HepG2 (cell line): ENCODE measurements around the gene FGD5. TPM values are rescaled to one million over a fixed set of nuclear protein-coding genes. Genes with fewer than 3 reads are reported as not detected.

Experiments used
- FOSL2 ChIP-seq: sonication (generic); formaldehyde crosslinking; IDR thresholded peaks from 2 replicates; pipeline ENCODE4 v1.4.0; 2020; ENCODE audit warnings: missing genetic modification reagents
- HDAC1 ChIP-seq: sonication (generic); formaldehyde crosslinking; IDR thresholded peaks from 2 replicates; pipeline ENCODE4 v1.5.1; 2020; ENCODE audit warnings: mild to moderate bottlenecking, missing genetic modification reagents
- KMT2A ChIP-seq: sonication (generic); formaldehyde crosslinking; IDR thresholded peaks from 2 replicates; pipeline ENCODE4 v1.4.0; 2020; ENCODE audit warnings: missing genetic modification reagents
- MAFG ChIP-seq: sonication (generic); formaldehyde crosslinking; IDR thresholded peaks from 2 replicates; pipeline ENCODE4 v1.5.1; 2020; ENCODE audit warnings: mild to moderate bottlenecking, missing genetic modification reagents
- NCOA2 ChIP-seq: sonication (generic); formaldehyde crosslinking; IDR thresholded peaks from 2 replicates; pipeline ENCODE4 v1.8.0; 2022; ENCODE audit warnings: inconsistent platforms
- NFATC3 ChIP-seq: sonication (generic); formaldehyde crosslinking; IDR thresholded peaks from 2 replicates; pipeline ENCODE4 v1.5.1; 2020; ENCODE audit warnings: mild to moderate bottlenecking, missing genetic modification reagents
- NR2C2 ChIP-seq: sonication (generic); formaldehyde crosslinking; IDR thresholded peaks from 2 replicates; pipeline ENCODE4 v1.4.0; 2020; ENCODE audit warnings: missing genetic modification reagents, mild to moderate bottlenecking, moderate library complexity, borderline replicate concordance
- PBX2 ChIP-seq: IDR thresholded peaks from 2 replicates; pipeline ENCODE4 v1.6.1; 2016; ENCODE audit warnings: control low read depth
- SNRNP70 ChIP-seq: fragments of 200-400 bp; formaldehyde crosslinking; IDR thresholded peaks from 2 replicates; pipeline ENCODE4 v1.6.1; 2017; ENCODE audit warnings: mild to moderate bottlenecking, low read depth, low read length, moderate library complexity
- TCF12 ChIP-seq, 2 experiments: fragments of 450-650 bp in 1 of 2; sonication (generic) in 1 of 2; formaldehyde crosslinking in 1 of 2; IDR thresholded peaks; 2 replicates each; pipeline versions ENCODE4 v1.6.1 to v1.8.0; 2017 to 2022; ENCODE audit warnings: antibody characterized with exemption in 1 of 2, mild to moderate bottlenecking in 1 of 2, missing genetic modification reagents in 1 of 2, moderate library complexity in 1 of 2
- ZBTB43 ChIP-seq: sonication (generic); formaldehyde crosslinking; conservative IDR thresholded peaks from 2 replicates; pipeline ENCODE4 v1.4.0; 2020; ENCODE audit warnings: missing genetic modification reagents
- ZFAT ChIP-seq: sonication (generic); formaldehyde crosslinking; conservative IDR thresholded peaks from 2 replicates; pipeline ENCODE4 v1.8.1; 2023; ENCODE audit warnings: missing genetic modification reagents, inconsistent platforms
- ZMYM4 ChIP-seq: sonication (generic); formaldehyde crosslinking; IDR thresholded peaks from 2 replicates; pipeline ENCODE4 v1.8.1; 2023; ENCODE audit warnings: mild to moderate bottlenecking, missing genetic modification reagents
- ZNF264 ChIP-seq: sonication (generic); formaldehyde crosslinking; IDR thresholded peaks from 2 replicates; pipeline ENCODE4 v1.4.0; 2020; ENCODE audit warnings: missing genetic modification reagents
- ZNF33A ChIP-seq: sonication (generic); formaldehyde crosslinking; IDR thresholded peaks from 2 replicates; pipeline ENCODE4 v1.5.1; 2020; ENCODE audit warnings: missing genetic modification reagents, mild to moderate bottlenecking, moderate library complexity, borderline replicate concordance
- ZNF501 ChIP-seq: sonication (generic); formaldehyde crosslinking; IDR thresholded peaks from 2 replicates; pipeline ENCODE4 v1.5.1; 2020; ENCODE audit warnings: mild to moderate bottlenecking, moderate library complexity, missing genetic modification reagents
- ZNF619 ChIP-seq: sonication (generic); formaldehyde crosslinking; IDR thresholded peaks from 2 replicates; pipeline ENCODE4 v1.4.0; 2020; ENCODE audit warnings: mild to moderate bottlenecking, missing genetic modification reagents
- ZNF646 ChIP-seq: sonication (generic); formaldehyde crosslinking; IDR thresholded peaks from 2 replicates; pipeline ENCODE4 v1.9.0; 2021; ENCODE audit warnings: mild to moderate bottlenecking, missing genetic modification reagents
- ZNF660 ChIP-seq: sonication (generic); formaldehyde crosslinking; IDR thresholded peaks from 2 replicates; pipeline ENCODE4 v1.5.1; 2020; ENCODE audit warnings: mild to moderate bottlenecking, low read depth, missing genetic modification reagents, borderline replicate concordance
- ZNF839 ChIP-seq: sonication (generic); formaldehyde crosslinking; IDR thresholded peaks from 2 replicates; pipeline ENCODE4 v1.4.0; 2020; ENCODE audit warnings: missing genetic modification reagents, mild to moderate bottlenecking, borderline replicate concordance
- ZSCAN30 ChIP-seq: sonication (generic); formaldehyde crosslinking; IDR thresholded peaks from 2 replicates; pipeline ENCODE4 v1.5.0; 2020; ENCODE audit warnings: mild to moderate bottlenecking, missing genetic modification reagents
- polyA plus RNA-seq, 8 experiments: library from polyadenylated mRNA; depleted of rRNA in 3 of 8; stranded (reverse) in 7 of 8; unstranded in 1 of 8; fragments of >200 nt; fragmentation: Illumina TruSeq in 4 of 8; extraction: Trizol in 4 of 8; gene quantifications; 2 replicates each; pipeline versions ENCODE4 v1.2.1 to v1.2.3, GENCODE V29; 2011 to 2016; ENCODE audit warnings: low read depth in 4 of 8, missing spikeins in 1 of 8, mixed read lengths in 1 of 8; ENCODE audit not compliant: insufficient read depth in 1 of 8
- total RNA-seq, 5 experiments: library from RNA; depleted of rRNA; stranded (reverse); fragments of >200 nt; fragmentation: Illumina TruSeq; extraction: Trizol; gene quantifications; 2 replicates each; pipeline ENCODE4 v1.2.3, GENCODE V29; 2016; ENCODE audit warnings: low read depth in 1 of 5

FGD5 gene
- total and polyA plus RNA-seq, 2 of the 13 experiments (the other 11 are each of a cell fraction or from before 2014, with no cell fraction given), result 0.17 TPM; not detected in 1

- TF ChIP-seq ZNF660 (CRISPR knock-in tag) (no peak), ZNF501 (CRISPR knock-in tag) (peak; percentile 51; the same call in 1 of the 2 replicates), PBX2 (peak; percentile 96), NR2C2 (CRISPR knock-in tag) (peak; percentile 84), ZNF619 (no peak), SNRNP70 (no peak), FOSL2 (CRISPR knock-in tag) (0 out of 2 replicates have a peak, but pooled peaks have one; percentile 14), MAFG (no peak), HDAC1 (CRISPR knock-in tag) (peak; percentile 8; the same call in 1 of the 2 replicates), ZFAT (no peak), ZMYM4 (peak; percentile 40; the same call in 1 of the 2 replicates), ZBTB43 (CRISPR knock-in tag) (peak; percentile 52; the same call in 1 of the 2 replicates), ZSCAN30 (CRISPR knock-in tag) (no peak), TCF12 (IDR thresholded peaks at IDR 0.05) (no peak), TCF12 (CRISPR knock-in tag; IDR thresholded peaks at IDR 0.05) (no peak), ZNF264 (CRISPR knock-in tag) (no peak), ZNF839 (CRISPR knock-in tag) (no peak), ZNF33A (no peak), NCOA2 (CRISPR knock-in tag) (no peak), NFATC3 (CRISPR knock-in tag) (no peak), KMT2A (CRISPR knock-in tag) (no peak), ZNF646 (no peak)
These were observed 129.3 kb downstream of the FGD5 start (continued) for GRCh38 chr3:14947886-14948608.
